Stimulated activated CD4-positive, alpha-beta T cell treated with anti-CD3 and anti-CD28 coated beads, Interleukin-12 subunit alpha, Interleukin-12 subunit beta, amount 100 ng/mL, for 24 hours (primary cell): ENCODE measurements around the gene ZNF488.
"Not testable (repeated sequence)": the region's sequence is repeated elsewhere in the genome, so short reads cannot be mapped to it uniquely, and the experiment has no call there.

Experiments used
- DNase-seq, 2 experiments: peaks; one replicate each; pipeline ENCODE4 v3.0.0-alpha.2; 2020; ENCODE audit warnings: low read depth in 2 of 2

The ZNF488 gene

GRCh38 chr10:47409866-47410256, 25.8 kb upstream of the ZNF488 start:
- DNase-seq: no peak

- no peak for DNase-seq
Observed at GRCh38 chr10:47409171-47409865, 25.2 kb upstream of the ZNF488 start.

GRCh38 chr10:47408606-47409005, 24.5 kb upstream of the ZNF488 start:
- no peak for DNase-seq

GRCh38 chr10:47406870-47407691, 23.0 kb upstream of the ZNF488 start:
- no peak for DNase-seq

- DNase-seq: no peak
Observed at GRCh38 chr10:47406548-47406869, 22.4 kb upstream of the ZNF488 start.

GRCh38 chr10:47405857-47406547, 21.9 kb upstream of the ZNF488 start:
- no peak for DNase-seq

- DNase-seq: no peak
Observed at GRCh38 chr10:47404937-47405336, 20.8 kb upstream of the ZNF488 start.

GRCh38 chr10:47404446-47404845, 20.4 kb upstream of the ZNF488 start:
- DNase-seq: no peak

GRCh38 chr10:47403446-47404318, 19.6 kb upstream of the ZNF488 start:
- no peak for DNase-seq

GRCh38 chr10:47402641-47403301, 18.7 kb upstream of the ZNF488 start:
- DNase-seq: no peak

GRCh38 chr10:47401874-47402640, 18.0 kb upstream of the ZNF488 start:
- no peak for DNase-seq

GRCh38 chr10:47401210-47401609, 17.1 kb upstream of the ZNF488 start:
- no peak for DNase-seq

- no peak for DNase-seq
Observed at GRCh38 chr10:47400786-47401185, 16.7 kb upstream of the ZNF488 start.

GRCh38 chr10:47400251-47400650, 16.2 kb upstream of the ZNF488 start:
- no peak for DNase-seq

- DNase-seq: no peak
Observed at GRCh38 chr10:47397256-47397655, 13.2 kb upstream of the ZNF488 start.

GRCh38 chr10:47396311-47396717, 12.2 kb upstream of the ZNF488 start:
- DNase-seq: no peak

- no peak for DNase-seq
Observed at GRCh38 chr10:47389619-47390018, 5.5 kb upstream of the ZNF488 start.

GRCh38 chr10:47388879-47389278, 4.8 kb upstream of the ZNF488 start:
- no peak for DNase-seq

- not testable (repeated sequence) for DNase-seq
Observed at GRCh38 chr10:47386104-47386503, 2.0 kb upstream of the ZNF488 start.
